PC-3 (cell line): Measurements from ENCODE around the gene TSSC4.

ENCODE experiments used
- EZH2 ChIP-seq: fragments of 300-600 bp; sonication (generic); IDR thresholded peaks from one replicate; pipeline ENCODE4 v1.6.1; 2017; ENCODE audit warnings: antibody characterized with exemption, mild to moderate bottlenecking, low read length; ENCODE audit not compliant: unreplicated experiment
- TF ChIP-seq, protein P1 (sequence below): fragments of 300-600 bp; sonication (generic); conservative IDR thresholded peaks from 2 replicates; pipeline ENCODE4 v1.5.1; 2017; ENCODE audit warnings: antibody characterized with exemption, low read depth, mild to moderate bottlenecking, low read length

DNA sequence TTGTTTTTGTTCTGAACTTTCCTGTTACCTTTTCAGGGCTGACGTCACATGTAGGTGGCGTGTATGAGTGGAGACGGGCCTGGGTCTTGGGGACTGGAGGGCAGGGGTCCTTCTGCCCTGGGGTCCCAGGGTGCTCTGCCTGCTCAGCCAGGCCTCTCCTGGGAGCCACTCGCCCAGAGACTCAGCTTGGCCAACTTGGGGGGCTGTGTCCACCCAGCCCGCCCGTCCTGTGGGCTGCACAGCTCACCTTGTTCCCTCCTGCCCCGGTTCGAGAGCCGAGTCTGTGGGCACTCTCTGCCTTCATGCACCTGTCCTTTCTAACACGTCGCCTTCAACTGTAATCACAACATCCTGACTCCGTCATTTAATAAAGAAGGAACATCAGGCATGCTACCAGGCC lies 3.5 kb upstream of the TSSC4 start:
- no peak for TF ChIP-seq EZH2
- TF ChIP-seq, protein P1, sequence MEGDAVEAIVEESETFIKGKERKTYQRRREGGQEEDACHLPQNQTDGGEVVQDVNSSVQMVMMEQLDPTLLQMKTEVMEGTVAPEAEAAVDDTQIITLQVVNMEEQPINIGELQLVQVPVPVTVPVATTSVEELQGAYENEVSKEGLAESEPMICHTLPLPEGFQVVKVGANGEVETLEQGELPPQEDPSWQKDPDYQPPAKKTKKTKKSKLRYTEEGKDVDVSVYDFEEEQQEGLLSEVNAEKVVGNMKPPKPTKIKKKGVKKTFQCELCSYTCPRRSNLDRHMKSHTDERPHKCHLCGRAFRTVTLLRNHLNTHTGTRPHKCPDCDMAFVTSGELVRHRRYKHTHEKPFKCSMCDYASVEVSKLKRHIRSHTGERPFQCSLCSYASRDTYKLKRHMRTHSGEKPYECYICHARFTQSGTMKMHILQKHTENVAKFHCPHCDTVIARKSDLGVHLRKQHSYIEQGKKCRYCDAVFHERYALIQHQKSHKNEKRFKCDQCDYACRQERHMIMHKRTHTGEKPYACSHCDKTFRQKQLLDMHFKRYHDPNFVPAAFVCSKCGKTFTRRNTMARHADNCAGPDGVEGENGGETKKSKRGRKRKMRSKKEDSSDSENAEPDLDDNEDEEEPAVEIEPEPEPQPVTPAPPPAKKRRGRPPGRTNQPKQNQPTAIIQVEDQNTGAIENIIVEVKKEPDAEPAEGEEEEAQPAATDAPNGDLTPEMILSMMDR = no peak
